ENCODE data around the gene BMPR1A. TPM values are rescaled to one million over a fixed set of nuclear protein-coding genes. Genes with fewer than 3 reads are reported as not detected.
A peak's percentile ranks its signal among the peaks of the same experiment; 100 is the strongest.

The BMPR1A gene
- total and polyA plus RNA-seq, 2 of the 13 experiments (the other 11 are each of a cell fraction or from before 2014, with no cell fraction given) = 17.8 to 44.2 TPM

DNA sequence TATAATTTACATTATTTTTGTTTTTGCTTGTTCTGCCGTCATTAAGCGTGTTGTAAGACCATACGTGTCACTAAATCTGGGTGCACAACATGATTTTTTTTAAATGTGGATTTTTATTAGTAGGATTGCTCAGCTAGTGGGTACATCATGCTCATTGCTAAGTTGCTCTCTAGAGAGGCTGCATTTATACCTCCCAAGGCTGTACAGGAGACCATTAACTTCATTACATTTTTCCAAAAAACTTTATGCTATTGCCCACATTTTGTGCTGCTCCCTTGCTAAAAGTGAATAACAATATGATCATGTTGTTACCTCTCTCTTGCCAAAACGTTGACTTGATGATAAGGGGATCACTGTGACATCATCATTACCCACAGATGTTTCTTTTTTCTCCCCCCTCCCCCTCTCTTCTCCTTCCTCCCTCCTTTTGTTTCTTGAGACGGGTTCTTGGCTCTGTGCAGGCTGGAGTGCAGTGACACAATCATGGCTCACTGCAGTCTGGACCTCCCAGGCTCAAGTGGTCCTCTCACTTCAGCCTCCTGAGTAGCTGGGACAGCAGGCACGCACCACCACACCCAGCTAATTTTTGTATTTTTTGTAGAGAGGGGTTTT lies 65.1 kb downstream of the BMPR1A start:
- POLR2A ChIA-PET = no interaction called here
- no TSS peak for BruUV-seq (replicated peaks)
- Histone ChIP-seq H3K9ac (ENCODE audit: insufficient read depth, low read depth, low read length) (no peak overlapping the region), H3K27ac (ENCODE audit: extremely low read length, insufficient read depth, low read length) (no peak overlapping the region), H4K20me1 (ENCODE audit: insufficient read depth, low read length) (peaks cover 11% of the 10 kb centered on the region), H3K9me3 (ENCODE audit: low read length) (no peaks in the 10 kb centered on the region), H2AFZ (ENCODE audit: low read length) (no peak overlapping the region), H3K4me1 (ENCODE audit: insufficient read depth, low read length) (no peaks in the 10 kb centered on the region), H3K79me2 (ENCODE audit: insufficient read depth, low read length) (peaks cover 50% of the 10 kb centered on the region), H3K27me3 (ENCODE audit: control insufficient read depth in 1 of 2, insufficient read depth in 2 of 2, low read length in 2 of 2) (no peaks in the 10 kb centered on the region), H3K36me3 (replicated peaks in 1 of 2; ENCODE audit: control insufficient read depth in 1 of 2, insufficient read depth in 2 of 2, low read length in 2 of 2) (peaks cover 0 to 3% of the 10 kb centered on the region in 2 experiments; a peak in 2 of 5 replicates), H3K4me3 (replicated peaks in 1 of 3; ENCODE audit: insufficient read depth in 1 of 3, low read depth in 2 of 3, low read length in 3 of 3) (no peak overlapping the region), H3K4me2 (ENCODE audit: low read depth, low read length) (no peak overlapping the region)
- ATAC-seq (no peak), DNase-seq (ENCODE audit: low spot score) (no peak), FAIRE-seq (no peak)
- 92% methylated on average over 6 of the region's 6 CpGs for WGBS (ENCODE audit: low lambda C conversion rate)
- CTCF ChIA-PET (ENCODE audit: low intra/inter-chr PET ratio, low total read pairs) = no interaction called here
- in situ Hi-C loops (cut with HindIII; ENCODE audit: extremely low pct_ligation_motif_present, low pct_unique_long_range_greater_than_20kb) (no loop called here), intact Hi-C loops (cut with micrococcal nuclease; ENCODE audit: unreplicated experiment) (no loop called here)
- TF ChIP-seq CREB1 (IDR thresholded peaks at IDR 0.05) = peak; percentile 63; the same call in 1 of the 2 replicates
- TF ChIP-seq CREB1 (CRISPR knock-in tag; IDR thresholded peaks at IDR 0.05) = no peak
- TF ChIP-seq, protein P1, sequence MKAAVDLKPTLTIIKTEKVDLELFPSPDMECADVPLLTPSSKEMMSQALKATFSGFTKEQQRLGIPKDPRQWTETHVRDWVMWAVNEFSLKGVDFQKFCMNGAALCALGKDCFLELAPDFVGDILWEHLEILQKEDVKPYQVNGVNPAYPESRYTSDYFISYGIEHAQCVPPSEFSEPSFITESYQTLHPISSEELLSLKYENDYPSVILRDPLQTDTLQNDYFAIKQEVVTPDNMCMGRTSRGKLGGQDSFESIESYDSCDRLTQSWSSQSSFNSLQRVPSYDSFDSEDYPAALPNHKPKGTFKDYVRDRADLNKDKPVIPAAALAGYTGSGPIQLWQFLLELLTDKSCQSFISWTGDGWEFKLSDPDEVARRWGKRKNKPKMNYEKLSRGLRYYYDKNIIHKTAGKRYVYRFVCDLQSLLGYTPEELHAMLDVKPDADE (CRISPR knock-in tag; IDR thresholded peaks at IDR 0.05) = no peak

DNA sequence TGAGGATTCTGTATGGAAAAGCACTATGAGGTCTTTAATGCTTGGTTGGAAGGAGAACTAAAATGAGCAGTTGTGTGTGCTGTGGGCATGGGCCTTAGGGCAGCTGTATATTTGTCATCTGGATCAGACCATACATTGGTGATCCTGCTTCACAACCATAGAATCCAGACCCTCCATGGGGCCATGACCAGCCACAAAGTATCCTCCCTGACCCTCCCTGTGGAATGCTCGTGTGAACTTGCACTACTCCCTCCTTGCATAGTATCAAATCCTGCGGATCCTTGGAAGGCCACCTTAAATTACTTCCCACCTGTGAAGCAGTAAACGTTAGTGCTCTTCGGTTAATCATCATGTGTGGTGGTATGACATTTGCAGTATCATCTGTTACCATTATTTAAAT lies 67.1 kb downstream of the BMPR1A start:
- no peak overlapping the region for H2AFZ ChIP-seq (ENCODE audit: low read length)
- intact Hi-C loops (cut with micrococcal nuclease; ENCODE audit: unreplicated experiment) (no loop called here), in situ Hi-C loops (cut with HindIII; ENCODE audit: extremely low pct_ligation_motif_present, low pct_unique_long_range_greater_than_20kb) (no loop called here)
- H3K4me2 ChIP-seq (ENCODE audit: low read depth, low read length) = no peak overlapping the region
- no peaks in the 10 kb centered on the region for H3K9me3 ChIP-seq (ENCODE audit: low read length)
- DNase-seq (ENCODE audit: low spot score) (no peak), FAIRE-seq (no peak), ATAC-seq (no peak)
- no peak overlapping the region for H3K4me3 ChIP-seq (replicated peaks in 1 of 3; ENCODE audit: insufficient read depth in 1 of 3, low read depth in 2 of 3, low read length in 3 of 3)
- peaks cover 13% of the 10 kb centered on the region; the same call in 1 of the 2 replicates for H4K20me1 ChIP-seq (ENCODE audit: insufficient read depth, low read length)
- WGBS (ENCODE audit: low lambda C conversion rate) = 90% methylated on average over 3 of the region's 4 CpGs
- peaks cover 58% of the 10 kb centered on the region for H3K79me2 ChIP-seq (ENCODE audit: insufficient read depth, low read length)
- no peak overlapping the region for H3K9ac ChIP-seq (ENCODE audit: insufficient read depth, low read depth, low read length)
- H3K27ac ChIP-seq (ENCODE audit: extremely low read length, insufficient read depth, low read length) = no peak overlapping the region
- BruUV-seq (replicated peaks) = no TSS peak
- POLR2A ChIA-PET = no interaction called here
- H3K4me1 ChIP-seq (ENCODE audit: insufficient read depth, low read length) = no peaks in the 10 kb centered on the region
- H3K27me3 ChIP-seq (ENCODE audit: control insufficient read depth in 1 of 2, insufficient read depth in 2 of 2, low read length in 2 of 2) = no peaks in the 10 kb centered on the region
- CTCF ChIA-PET (ENCODE audit: low intra/inter-chr PET ratio, low total read pairs) = no interaction called here
- H3K36me3 ChIP-seq (replicated peaks in 1 of 2; ENCODE audit: control insufficient read depth in 1 of 2, insufficient read depth in 2 of 2, low read length in 2 of 2) = 0 out of 5 replicates have a peak, but pooled peaks cover 0 to 2% of the 10 kb centered on the region in 2 experiments
- TF ChIP-seq, protein P2, sequence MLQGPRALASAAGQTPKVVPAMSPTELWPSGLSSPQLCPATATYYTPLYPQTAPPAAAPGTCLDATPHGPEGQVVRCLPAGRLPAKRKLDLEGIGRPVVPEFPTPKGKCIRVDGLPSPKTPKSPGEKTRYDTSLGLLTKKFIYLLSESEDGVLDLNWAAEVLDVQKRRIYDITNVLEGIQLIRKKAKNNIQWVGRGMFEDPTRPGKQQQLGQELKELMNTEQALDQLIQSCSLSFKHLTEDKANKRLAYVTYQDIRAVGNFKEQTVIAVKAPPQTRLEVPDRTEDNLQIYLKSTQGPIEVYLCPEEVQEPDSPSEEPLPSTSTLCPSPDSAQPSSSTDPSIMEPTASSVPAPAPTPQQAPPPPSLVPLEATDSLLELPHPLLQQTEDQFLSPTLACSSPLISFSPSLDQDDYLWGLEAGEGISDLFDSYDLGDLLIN (CRISPR knock-in tag; IDR thresholded peaks at IDR 0.05; ENCODE audit: borderline replicate concordance) = no peak
- TF ChIP-seq ZC3H4 (CRISPR knock-in tag; IDR thresholded peaks at IDR 0.05; ENCODE audit: borderline replicate concordance) = no peak
- TF ChIP-seq STAT5B (CRISPR knock-in tag; IDR thresholded peaks at IDR 0.05) = no peak
- TF ChIP-seq NR2F1 (CRISPR knock-in tag; IDR thresholded peaks at IDR 0.05) = no peak
- no peak for TF ChIP-seq RAD51 (IDR thresholded peaks at IDR 0.05; ENCODE audit: borderline replicate concordance)
- TF ChIP-seq JARID2 (CRISPR knock-in tag; IDR thresholded peaks at IDR 0.05; ENCODE audit: insufficient replicate concordance) = no peak
- no peak for TF ChIP-seq ZNF619 (CRISPR knock-in tag; IDR thresholded peaks at IDR 0.05)
- TF ChIP-seq FOXC1 (CRISPR knock-in tag; IDR thresholded peaks at IDR 0.05; ENCODE audit: borderline replicate concordance) = no peak
- TF ChIP-seq NFATC3 (CRISPR knock-in tag; IDR thresholded peaks at IDR 0.05) = no peak
- TF ChIP-seq, protein P3, sequence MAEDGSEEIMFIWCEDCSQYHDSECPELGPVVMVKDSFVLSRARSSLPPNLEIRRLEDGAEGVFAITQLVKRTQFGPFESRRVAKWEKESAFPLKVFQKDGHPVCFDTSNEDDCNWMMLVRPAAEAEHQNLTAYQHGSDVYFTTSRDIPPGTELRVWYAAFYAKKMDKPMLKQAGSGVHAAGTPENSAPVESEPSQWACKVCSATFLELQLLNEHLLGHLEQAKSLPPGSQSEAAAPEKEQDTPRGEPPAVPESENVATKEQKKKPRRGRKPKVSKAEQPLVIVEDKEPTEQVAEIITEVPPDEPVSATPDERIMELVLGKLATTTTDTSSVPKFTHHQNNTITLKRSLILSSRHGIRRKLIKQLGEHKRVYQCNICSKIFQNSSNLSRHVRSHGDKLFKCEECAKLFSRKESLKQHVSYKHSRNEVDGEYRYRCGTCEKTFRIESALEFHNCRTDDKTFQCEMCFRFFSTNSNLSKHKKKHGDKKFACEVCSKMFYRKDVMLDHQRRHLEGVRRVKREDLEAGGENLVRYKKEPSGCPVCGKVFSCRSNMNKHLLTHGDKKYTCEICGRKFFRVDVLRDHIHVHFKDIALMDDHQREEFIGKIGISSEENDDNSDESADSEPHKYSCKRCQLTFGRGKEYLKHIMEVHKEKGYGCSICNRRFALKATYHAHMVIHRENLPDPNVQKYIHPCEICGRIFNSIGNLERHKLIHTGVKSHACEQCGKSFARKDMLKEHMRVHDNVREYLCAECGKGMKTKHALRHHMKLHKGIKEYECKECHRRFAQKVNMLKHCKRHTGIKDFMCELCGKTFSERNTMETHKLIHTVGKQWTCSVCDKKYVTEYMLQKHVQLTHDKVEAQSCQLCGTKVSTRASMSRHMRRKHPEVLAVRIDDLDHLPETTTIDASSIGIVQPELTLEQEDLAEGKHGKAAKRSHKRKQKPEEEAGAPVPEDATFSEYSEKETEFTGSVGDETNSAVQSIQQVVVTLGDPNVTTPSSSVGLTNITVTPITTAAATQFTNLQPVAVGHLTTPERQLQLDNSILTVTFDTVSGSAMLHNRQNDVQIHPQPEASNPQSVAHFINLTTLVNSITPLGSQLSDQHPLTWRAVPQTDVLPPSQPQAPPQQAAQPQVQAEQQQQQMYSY (CRISPR knock-in tag; IDR thresholded peaks at IDR 0.05) = no peak

Measured in HepG2 (cell line).